GM10266 (cell line): ENCODE measurements around the gene SCN5A.
"Not testable (repeated sequence)": the region's sequence is repeated elsewhere in the genome, so short reads cannot be mapped to it uniquely, and the experiment has no call there.

ENCODE experiments used
- DNase-seq: peaks from one replicate; pipeline ENCODE4 v3.0.0; 2012; ENCODE audit errors: extremely low spot score
- TF ChIP-seq, protein P1 (sequence below): IDR thresholded peaks from 2 replicates; pipeline ENCODE4 v1.5.1; 2012; ENCODE audit warnings: mild to moderate bottlenecking, low read depth; ENCODE audit not compliant: control insufficient read depth, insufficient read depth; ENCODE audit errors: missing control alignments

SCN5A gene

DNA sequence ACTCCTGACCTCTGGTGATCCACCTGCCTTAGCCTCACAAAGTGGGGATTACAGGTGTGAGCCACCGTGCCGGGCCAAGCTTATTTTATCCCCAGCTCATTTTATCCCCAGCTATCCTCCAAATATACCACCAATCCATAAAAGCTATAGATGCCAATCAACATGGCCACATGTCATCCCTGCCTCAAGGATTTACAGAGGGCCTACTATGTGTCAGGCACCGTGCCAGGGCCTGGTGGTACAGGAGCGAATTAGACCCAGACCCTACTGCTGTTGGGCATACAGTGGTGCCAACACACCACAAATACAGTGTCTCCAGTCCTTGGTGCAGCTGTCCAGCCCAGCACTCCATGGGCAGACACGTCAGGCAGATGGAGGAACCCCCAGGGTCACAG is 73.4 kb downstream of the SCN5A start:
- DNase-seq, result no peak
- TF ChIP-seq, protein P1, sequence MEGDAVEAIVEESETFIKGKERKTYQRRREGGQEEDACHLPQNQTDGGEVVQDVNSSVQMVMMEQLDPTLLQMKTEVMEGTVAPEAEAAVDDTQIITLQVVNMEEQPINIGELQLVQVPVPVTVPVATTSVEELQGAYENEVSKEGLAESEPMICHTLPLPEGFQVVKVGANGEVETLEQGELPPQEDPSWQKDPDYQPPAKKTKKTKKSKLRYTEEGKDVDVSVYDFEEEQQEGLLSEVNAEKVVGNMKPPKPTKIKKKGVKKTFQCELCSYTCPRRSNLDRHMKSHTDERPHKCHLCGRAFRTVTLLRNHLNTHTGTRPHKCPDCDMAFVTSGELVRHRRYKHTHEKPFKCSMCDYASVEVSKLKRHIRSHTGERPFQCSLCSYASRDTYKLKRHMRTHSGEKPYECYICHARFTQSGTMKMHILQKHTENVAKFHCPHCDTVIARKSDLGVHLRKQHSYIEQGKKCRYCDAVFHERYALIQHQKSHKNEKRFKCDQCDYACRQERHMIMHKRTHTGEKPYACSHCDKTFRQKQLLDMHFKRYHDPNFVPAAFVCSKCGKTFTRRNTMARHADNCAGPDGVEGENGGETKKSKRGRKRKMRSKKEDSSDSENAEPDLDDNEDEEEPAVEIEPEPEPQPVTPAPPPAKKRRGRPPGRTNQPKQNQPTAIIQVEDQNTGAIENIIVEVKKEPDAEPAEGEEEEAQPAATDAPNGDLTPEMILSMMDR, result no peak

DNA sequence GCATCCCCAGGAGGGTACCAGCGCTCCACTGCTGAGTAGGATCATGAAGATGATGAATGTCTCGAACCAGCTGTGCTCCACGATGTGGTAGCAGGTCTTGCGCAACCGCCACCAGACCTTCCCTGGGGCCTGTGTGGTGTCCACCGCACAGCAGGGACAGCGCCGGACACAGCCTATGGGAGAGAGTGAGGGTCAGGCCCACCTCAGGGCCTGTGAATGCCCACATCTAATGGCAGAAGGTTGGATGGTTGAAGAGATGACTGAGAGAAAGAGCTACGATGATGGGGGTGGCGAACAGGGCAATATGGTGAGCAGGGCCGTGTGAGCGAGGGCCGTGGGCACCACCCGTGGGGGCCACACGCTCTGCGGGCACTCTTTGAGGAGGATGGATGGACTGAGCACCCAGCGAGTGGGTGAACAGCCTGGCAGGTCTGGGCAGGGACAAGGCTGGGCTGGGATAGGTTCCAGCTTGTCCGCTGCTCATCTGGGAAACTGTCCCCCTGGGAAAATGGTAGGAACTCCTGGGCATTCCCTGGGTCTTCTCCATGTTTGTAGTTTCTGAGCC is 74.1 kb downstream of the SCN5A start:
- no peak for DNase-seq

DNA sequence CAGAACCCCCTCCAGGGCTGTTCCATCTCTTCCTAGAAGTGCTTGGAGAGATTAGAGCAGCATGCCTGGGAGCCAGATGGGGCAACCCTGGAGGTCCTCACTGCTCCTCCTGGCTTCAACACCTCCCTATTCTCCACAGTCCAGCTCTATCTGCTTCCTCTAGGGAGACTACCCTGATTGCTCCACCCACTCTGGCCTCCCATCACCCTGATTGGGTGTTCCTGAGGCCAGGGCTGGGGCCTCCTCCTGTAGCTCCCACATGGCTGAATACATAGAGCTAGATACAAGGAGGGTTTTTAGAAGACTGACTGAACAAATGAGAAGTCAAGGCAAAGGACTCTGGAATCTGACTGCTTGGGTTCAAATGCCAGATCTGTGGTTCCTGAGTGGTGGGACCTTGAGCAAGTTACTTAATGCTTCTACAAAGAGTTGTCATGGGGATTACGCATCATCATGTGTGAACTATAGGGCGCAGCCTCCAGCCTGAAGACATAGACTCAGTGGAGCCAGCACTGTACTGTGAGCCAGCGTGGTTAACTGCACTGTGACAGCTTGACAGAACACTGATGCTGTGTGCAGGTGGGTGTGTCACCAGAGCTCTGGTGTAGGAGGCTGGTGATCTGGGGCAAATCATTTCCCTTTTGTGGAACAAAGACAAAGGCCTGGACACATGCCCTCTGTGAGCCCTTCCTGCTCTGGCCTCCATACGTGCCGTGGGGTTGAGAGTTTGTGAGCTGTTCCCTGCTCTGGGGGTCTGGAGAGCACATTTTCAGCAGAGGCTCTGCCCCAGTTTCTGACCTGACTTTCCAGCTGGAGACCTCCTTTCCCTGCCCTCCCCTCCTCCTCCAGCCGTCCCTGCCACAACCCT is 74.8 kb downstream of the SCN5A start:
- TF ChIP-seq, protein P1, result no peak
- no peak for DNase-seq

More for the DNA sequence above, 74.1 kb downstream of the SCN5A start:
- TF ChIP-seq, protein P1, result no peak

DNA sequence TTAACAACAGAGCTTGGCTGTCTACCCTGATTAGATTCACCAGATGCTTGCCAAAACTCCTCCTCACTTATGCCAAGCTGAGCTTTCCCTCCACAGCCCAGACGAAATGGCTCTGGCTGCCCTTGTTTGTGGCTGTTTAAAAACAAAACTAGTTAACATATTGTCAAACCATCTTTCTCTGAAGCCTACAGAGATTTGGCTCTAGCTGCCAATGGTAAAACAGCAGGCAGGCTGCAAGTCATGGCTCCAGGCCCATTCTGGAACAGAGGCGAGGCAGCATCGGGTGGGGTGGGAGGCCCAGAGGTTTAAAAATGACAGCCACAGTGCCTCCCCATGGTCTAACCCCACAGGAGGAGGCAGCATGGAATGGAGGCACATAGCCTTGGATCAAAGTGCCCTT is 75.9 kb downstream of the SCN5A start:
- TF ChIP-seq, protein P1, result no peak
- DNase-seq, result no peak

DNA sequence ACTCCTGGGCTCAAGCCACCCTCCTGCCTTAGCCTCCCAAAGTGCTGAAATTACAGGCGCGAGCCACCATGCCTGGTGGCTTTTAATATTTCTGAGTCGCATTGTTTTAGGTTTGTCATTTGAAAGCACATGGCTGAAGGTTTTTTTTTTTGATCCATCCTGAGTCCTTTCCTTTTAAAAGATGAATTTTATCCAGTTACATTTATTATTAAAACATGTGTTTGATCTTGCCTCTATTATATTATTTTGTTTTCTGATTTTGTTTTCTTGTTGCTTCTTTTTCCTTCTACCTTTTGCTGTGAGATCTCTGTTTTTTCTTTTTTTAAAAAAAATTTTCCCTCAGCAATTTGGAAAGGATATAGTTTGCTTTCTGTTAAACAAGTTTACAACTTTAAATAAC is 76.4 kb downstream of the SCN5A start:
- DNase-seq, result no peak
- TF ChIP-seq, protein P1, result no peak

DNA sequence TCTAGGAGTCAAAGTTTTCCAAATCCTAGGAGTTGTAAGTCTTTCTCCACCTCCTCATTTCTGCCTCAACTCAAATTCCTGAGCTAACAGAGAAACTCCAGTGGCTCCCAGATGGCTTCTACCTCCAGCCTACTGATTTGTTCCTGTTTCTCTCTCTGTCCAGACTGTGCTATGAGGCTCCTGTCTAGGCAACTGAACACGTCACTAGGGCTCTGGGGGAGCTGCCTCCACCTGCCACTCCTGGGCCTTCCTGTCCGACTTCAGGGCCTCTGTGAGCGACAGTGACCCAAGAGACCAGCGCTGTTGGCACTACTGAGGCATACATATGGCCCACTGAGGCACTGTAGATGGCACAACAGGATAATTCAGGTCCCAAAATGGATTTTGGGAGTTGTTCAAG is 82.0 kb downstream of the SCN5A start:
- DNase-seq, result no peak
- TF ChIP-seq, protein P1, result no peak

DNA sequence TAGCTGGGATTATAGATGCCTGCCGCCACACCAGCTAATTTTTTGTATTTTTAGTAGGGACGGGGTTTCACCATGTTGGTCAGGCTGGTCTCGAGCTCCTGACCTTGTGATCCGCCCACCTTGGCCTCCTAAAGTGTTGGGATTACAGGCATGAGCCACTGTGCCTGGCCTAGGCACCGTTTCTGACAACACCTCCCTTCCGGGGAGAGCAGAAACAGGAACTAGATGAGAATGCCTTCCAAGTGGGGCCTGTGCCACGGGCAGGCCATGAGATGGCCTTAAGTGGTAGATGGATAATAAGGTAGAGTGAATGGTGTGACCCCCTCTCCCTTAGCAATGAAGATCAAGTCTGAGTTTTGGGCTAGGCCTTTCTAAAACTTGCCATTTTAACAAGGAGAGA is 82.7 kb downstream of the SCN5A start:
- not testable (repeated sequence) for DNase-seq
